ENCODE results near the gene NECAB2. TPM values are rescaled to one million over a fixed set of nuclear protein-coding genes. Genes with fewer than 3 reads are reported as not detected.

Gene NECAB2
- 12.9 TPM for total RNA-seq

DNA sequence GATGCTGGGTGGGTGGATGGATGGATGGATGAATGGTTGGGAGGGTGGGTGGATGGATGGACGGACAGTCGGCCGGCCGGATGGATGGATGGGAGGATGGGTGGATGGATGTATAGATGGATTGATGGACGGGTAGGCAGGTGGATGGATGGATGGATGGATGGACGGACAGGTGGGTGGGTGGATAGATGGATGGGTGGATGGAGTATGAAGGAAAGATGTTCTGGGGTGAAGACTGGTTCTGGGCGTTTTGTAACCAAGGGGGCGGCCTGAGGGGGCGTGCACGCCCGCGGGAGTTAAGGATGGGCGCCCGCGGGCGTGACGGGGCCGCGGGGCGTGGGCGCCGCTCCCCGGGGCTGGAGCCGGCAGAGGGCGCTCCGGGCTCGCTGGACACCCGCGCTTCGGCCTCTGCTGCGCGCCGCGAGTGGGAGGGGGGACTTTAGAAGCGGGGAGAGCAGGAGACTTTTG is at the start of gene NECAB2:
Gene NECAB2, plus strand, starts transcription at position 407 of the 468 bp plus-strand sequence. CDS start 405 bp downstream, outside the sequence.
- no peak for DNase-seq (ENCODE audit: low spot score)
- peak; percentile 45 for ATAC-seq

DNA sequence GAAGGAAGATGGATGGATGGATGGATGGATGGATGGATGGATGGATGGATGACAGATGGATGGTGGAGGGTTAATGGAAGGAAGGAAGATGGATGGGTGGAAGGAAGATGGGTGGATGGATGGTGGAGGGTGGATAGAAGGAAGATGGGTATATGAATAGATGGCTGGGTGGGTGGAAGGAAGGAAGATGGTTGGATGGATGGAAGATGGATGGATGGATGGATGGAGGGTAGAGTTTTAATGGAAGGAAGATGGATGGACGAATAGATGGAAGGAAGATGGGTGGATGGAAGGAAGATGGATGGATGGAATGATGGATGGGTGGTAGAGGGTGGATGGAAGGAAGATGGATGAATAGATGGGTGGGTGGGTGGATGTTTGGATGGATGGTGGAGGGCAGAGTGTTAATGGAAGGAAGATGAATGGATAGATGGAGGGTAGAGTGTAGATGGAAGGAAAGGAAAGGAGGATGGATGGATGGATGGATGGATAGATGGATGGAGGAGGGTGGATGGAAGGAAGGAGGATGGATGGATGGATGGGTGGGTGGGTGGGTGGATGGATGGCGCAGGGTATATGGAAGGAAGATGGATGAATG is 47.1 kb upstream of the NECAB2 start:
- DNase-seq (ENCODE audit: low spot score) (no peak), ATAC-seq (no peak)

DNA sequence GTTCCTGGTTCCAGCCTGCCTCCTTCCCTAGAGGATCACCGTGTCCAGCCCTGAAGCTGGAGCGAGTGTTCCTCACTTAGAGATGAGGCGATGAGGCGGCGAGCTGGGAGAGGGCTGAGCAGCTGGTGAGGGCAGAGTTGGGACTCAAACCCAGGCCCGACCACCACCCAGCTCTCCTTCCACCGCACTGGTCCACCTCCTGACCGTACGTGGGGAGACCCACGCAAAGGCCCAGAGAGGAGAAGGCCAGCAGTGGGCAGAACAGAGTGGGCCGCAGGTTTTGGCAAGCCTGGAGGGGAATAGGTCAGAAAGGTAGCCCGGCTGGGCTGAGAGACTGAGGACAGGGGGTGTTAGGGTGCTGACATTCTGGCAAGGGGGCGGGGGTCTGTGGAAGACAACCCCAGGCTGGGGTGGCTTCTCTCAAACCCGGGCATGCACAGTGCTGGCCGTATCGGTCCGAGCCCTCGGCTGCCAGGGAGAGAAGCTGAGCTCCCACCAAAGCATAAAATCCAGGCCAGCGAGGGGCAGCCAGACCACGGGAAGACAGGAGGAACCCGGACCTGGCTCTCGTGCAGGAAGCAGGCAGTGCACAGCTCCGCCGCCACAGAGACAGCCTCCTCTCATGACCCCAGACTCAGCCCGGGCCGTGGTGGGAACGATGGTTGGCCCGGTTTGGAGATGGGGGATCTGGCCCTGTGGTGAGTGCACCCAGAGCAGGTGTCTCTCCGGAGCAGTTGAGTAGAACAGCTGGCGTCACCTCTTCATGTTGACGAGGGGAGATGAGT is 44.3 kb upstream of the NECAB2 start:
- ATAC-seq (no peak), DNase-seq (ENCODE audit: low spot score) (no peak)

DNA sequence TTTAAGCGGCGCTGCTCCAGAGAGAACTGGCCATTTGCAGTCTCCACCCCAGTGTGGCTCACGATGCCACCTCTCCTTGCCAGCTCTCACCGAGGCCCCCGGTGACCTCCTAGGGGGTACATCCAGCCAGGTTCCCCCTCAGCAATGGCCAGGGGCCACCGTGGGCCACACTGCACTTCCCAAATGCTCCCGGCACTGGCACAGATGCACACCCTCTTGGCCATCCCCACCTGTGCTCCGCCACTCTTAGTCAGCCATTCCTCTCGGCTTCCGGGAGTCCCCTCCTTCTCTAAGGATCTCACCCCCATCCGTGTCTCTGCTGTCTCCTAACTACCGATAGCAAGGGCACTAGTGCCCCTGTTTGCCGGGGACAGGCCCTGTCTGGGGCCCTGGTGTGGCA is 43.4 kb upstream of the NECAB2 start:
- DNase-seq (ENCODE audit: low spot score), result no peak
- ATAC-seq, result no peak

DNA sequence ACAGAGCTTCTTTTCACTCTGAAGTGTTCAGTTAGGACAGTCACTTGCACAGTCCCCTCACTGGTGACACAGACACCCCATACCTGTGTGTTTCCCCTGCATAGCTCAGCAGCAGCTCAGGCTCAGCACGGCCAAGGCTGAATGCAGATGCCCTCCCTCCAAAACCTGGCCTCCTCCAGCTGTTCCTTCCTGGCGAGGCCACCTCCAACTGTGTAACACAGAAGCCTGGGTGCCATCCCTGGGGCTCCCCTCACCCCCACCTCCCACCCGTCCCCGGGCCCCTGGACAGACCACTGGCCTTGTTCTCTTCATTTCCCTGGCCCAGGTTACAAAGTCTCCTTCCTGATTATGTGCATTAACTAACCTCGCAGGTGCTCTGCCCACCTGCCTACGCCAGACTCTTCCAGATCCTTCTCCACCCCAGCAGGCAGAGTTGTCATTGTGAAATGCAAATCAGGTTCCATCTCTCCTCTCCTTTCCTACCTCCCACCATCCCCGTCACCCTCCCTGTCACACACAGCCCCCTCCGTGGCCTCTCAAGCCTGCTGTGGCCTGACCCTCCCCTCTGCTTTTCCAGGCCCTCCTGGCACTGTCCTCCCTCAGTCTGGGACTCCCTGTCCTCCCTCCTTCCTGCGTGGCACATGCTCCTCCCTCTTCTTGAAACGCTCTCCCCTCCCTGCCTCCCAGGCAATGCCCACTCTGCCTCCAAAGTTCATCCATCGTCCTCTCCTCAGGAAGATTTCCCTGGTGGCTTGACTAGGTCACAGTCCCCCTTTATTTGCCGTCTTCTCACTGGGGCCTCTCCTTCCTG is 42.7 kb upstream of the NECAB2 start:
- DNase-seq (ENCODE audit: low spot score) (no peak), ATAC-seq (no peak)

DNA sequence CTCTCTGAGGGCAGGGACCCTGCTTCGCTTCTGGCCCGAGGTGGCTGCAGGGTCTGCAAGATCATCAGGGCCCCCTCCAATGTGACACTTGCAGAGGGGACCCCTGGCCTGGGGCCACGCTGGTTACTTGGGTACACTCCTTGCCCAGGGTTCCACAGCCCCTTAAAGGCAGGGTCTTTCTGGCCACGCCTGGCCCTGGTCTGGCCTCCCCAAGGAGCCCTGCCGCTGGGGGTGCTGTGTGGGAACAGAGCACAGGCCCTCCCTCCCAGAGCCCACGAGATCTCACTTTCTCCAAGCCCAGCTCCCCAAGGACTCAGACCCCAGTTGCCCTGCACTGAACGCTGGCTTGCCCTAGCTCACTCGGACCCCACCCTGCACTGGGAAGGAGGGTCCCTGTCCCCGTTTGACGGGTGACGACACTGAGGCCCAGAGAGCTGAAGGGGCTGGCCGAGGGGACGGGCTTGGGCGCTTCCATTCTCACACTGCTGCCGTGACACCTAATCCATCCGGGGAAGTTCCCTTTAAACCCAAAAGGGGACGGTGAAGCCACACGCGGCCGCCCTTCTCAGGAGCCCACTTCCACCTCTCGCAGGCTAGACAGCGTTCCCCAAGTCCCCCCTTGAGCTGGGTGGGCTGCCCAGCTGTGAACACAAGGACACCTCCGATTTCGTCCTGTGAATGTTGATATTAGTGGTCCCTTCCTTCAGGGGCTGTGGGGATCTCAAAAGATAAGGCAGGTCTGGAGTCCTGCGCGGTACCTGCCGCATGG is 41.9 kb upstream of the NECAB2 start:
- DNase-seq (ENCODE audit: low spot score) (no peak), ATAC-seq (no peak)

DNA sequence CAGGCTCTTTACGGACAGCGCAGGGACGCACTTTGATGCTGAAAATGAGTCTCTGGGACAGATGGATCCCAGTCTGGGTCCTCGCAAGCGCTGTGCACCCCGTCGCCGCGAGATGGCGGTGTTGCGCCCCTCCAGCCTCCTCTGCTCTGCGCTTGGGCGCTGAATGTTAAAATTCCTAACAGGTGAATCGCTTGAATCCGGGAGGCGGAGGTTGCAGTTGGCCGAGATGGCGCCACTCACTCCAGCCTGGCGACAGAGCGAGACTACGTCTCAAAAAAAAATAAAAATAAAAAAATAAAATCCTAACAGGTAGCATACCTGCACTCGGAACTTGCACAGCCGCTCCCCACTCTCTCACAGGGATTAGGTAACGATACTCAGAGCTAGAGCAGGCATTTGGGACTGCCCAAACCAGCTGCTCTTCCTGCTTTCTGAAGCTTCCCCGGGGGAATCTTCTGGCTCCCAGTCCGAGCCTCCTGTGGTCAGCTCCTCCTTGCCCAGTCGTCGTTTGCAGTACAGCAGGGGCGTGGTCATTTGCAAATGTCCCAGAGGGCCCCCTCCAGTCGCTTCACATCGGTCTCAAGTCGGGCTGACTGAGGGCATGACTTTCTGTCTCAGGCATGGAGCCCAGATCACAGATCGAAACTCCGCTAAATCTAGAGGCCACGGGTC is 41.2 kb upstream of the NECAB2 start:
- DNase-seq (ENCODE audit: low spot score), result peak; percentile 88
- peak; percentile 91 for ATAC-seq

DNA sequence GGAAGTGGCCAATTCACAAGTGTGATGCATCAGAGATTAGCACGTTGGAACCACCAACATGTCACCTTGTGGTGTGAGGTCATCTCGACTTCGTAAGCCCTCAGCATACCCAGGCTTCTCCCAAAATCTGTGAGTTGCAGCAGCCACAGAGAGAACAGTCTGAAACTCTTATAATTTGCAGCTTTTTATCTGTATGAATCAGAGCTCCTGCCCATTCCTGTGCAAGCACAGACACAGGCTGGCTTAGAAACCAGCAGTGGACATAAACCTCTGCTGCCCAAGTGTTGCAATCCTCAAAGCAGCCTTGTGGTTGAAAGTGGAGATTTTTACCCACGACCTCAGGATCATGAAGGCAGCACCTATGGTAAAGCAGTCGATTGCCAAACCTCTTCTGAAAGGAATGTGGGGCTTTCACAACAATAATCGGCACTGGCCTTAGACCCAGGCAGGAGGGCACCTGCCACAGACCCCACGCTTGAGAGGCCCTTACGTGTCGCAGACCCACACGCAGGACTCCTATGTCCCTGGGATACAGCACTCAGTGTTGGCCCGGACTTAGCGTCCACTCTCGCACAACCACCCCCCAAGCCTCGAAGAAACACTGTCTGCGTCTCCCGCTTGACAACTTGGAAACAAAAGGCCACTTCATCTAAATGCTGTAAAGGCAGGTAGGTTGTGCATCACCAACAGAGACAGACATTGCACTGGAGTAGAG is 39.5 kb upstream of the NECAB2 start:
- ATAC-seq (peak; percentile 15), DNase-seq (ENCODE audit: low spot score) (no peak)

DNA sequence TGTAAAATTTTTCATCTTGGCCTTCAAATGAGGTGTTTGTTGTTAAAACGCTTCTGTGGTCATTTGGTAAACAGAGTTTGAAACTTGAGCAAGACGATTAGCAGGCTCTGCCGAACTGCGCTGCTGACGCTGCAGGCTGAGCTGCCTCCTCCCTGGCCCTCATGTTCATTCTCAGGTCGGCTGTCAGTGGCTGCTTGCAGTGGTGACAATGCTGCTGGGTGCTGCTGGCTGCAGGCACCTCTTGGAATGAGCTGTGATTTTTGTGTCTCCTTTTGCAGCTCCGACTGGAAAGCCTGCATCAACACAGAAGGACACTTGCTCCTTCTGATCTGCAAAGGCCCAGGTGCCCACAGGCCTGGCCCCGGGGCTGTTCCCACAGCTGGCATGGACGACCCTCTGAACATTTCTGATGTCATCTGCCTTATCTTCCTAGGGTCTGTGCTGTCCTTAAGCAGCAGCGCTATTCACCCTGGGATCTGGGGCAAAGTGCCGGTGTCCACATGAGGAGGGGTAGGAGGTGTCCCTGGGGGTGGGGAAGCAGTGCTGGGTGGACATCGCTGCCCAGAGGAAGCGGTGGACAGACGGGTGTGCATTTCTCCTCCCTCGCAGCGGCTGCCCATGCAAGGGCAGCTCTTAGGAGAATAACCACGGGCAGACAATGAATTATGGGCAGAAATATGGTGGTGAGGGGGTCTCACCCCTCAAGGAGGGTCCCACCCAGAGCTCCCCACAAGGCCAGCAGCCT is 38.1 kb upstream of the NECAB2 start:
- ATAC-seq (no peak), DNase-seq (ENCODE audit: low spot score) (no peak)

DNA sequence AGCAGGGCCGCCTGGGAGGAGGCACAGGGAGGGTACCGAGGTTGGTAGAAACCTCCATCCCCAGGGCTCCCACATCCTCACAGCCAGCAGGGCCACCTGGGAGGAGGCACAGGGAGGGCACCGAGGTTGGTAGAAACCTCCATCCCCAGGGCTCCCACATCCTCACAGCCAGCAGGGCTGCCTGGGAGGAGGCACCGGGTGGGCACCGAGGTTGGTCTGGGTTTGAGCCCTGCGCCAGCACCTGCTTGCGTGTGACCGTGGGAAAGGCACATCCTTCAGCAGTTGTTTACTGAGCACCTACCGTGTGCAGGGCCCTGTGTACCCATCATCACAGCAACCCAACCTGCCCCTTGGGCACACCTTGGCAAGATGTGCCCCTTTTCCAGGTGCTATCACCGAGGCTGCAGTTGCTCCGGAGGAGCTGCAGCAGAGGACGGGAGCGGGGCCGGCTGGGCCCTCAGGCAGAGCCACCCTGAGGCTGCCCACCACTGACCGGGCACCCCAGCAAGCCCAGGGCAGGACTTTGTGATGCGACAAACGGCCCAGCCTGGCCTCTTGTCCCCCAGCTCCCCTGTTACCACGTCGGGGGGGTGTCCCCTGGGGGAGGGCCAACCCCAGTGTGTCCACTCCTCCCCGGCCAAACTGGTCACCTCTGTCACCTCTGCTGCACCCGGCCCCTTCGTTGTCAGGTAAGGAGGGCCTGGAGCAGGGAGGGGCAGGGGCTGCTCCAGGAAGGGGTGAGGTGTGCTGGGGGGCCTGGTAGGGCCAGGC is 37.1 kb upstream of the NECAB2 start:
- ATAC-seq (no peak), DNase-seq (ENCODE audit: low spot score) (no peak)

DNA sequence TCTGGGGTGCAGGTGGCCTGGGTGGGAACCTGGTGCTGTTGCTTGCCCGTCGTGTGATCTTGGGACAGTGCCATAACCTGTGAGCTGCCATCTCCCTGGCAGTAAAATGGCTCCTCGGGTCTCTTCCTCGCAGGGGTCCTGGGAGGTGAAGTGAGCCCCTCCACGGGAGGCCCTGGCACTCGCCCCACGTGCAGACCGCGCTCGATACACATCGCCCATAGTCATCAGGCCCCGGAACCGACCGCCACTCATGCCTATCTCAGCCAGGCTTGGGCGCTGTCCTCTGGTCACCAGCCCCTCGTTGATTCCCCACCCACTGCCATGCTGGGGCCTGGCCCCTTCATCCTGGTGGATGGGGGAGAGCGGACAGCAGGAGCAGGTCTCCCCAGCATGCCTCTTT is 36.5 kb upstream of the NECAB2 start:
- DNase-seq (ENCODE audit: low spot score) (no peak), ATAC-seq (no peak)

DNA sequence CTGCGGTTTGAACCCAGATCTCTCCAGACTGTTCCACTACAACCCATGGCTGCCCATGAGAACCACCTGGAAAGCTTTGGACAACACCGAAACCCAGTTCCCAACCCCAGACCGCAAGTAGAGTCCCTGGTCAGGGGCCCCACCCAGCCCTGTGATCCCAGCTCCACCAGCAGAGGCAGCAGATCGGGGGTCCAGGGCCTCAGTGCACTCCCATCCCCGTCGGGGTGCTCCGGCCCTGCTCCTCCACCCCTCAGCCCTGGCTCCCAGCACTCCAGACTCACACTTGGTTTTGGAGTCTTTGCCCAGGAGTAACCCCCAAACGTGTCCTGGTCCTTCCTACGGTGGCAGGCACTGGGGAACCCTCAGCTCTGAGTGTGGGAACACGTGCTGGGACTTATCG is 35.7 kb upstream of the NECAB2 start:
- DNase-seq (ENCODE audit: low spot score) (no peak), ATAC-seq (no peak)

DNA sequence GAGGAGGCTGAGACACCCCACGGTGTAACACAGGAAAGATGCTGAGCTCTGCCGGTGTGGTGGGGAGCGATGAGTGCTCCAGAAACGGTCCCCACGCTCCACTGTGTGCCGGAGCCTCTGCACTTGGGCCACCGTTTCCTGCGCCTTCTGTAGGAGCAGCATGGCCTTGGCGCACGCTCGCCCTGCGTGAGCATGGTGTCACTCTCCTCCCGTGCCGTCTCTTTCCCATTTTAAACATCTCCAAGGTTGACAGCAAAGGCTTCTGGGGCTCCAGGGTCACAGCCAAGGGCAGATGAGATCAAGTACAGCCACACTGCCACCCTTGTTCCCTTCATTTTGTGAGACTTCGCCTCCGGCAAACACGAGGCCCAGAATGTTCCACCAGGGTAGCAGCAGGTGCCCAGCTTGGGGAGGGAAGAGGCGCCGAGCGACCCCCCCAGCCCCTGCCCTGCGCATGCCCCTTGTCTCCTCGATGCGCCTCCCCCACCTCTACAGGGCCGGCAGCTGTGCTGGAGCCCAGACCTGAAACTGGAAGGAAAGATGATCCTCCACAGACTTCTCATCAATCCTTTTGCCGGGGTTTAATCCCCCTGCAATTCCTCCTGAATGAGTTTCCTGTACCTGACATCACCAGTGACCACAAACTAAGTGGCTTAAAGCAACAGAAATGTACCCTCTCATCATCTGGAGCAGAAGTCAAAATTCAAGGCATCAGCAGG is 34.9 kb upstream of the NECAB2 start:
- DNase-seq (ENCODE audit: low spot score) (no peak), ATAC-seq (no peak)

DNA sequence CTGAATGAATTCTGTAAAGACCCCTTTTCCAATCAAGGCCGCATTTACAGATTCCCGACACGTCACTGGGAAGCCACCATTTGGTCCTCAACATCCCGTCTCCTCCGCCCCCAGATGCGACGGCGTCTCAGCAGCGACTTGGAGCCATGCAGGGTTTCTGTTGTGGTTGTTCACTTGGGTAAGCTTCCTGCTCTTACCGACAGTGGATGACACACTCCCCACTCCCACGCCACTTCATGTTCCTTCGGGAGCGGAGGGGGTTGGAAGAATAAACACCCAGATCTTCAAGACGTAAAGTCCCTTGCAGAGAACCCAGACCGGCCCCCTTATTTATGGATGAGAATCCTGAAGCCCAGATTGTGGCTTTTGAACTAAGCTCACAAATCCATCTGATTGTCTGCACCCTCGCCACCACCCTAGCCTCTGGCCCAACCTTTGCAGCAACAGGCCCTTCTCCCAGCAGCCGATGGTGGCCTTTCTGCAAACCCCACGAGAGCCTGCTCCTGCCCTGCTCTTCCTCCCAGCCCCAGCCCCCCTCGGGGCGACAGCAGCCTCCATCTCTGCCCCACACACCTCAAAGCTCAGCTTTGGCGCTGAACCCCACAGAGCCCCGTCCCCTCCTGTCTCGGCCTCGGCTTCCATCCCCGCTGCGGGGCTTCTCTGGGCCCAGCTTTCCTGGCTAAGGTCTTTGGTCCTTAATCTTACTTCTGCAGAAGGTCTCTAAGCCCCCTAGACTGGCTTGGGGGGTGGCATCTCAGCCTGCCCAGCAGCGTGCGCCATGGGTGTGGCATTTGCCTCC is 34.0 kb upstream of the NECAB2 start:
- ATAC-seq, result no peak

DNA sequence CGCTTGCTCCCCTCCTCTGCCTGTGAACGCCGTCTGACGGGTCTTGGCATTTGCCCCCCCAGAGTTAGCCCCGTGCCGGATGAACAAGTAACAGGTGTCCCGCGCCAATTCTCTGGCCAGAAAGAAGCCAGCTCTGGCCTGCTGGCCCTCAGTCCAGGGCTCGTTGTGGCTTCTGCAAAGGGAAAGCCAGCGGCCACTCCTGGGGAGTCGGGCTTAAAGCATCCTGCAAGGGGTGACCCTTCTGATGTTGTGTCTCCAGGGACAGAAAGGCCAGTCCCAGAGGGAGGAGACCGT is 33.4 kb upstream of the NECAB2 start:
- DNase-seq (ENCODE audit: low spot score), result no peak
- no peak for ATAC-seq

More for the DNA sequence above, 34.0 kb upstream of the NECAB2 start:
- no peak for DNase-seq (ENCODE audit: low spot score)

DNA sequence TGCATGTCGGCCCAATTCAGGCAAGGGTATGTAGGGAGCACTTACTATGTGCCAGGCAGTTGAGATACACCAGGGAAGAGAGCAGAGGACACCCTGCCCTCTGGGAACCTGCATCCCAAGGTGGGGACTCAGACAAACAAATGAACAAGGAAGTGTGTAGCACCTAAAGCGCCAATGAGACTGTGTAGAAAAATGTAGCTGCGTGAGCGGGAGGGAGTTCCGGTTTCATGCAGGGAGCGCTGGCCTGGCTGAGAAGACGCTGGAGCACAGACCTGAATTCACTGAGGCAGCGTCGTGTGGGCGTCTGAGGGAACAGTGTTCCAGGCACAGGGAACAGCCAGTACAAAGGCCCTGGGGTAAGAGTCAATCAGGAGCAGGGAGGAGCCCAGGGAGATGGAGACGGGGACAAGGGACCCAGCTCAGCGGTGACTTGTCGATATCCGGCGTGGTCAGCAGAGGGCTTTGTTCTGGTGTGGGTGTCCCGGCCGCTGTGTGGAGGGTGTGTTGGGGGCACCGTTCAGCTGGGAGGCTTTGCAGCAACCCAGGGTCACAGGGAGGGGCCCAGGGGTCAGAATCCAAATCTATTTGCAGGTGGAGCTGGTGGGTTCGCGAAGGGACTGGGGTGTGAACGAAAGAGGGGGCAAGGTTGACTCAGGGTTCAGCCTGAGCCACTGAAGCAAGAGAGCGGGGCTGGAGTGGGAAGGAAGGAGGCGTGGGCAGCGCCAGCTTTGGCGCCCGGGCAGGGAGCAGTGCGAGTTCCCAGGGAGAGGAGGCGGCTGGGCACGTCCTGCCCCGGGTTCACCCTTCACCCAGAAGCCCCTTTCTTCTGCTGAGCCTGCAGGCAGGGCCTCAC is 32.8 kb upstream of the NECAB2 start:
- no peak for DNase-seq (ENCODE audit: low spot score)
- ATAC-seq, result no peak
